DND-41 (cell line): ENCODE results near the gene PRKAR1B.

Experiments used
- CTCF ChIP-seq: IDR thresholded peaks from 2 replicates; pipeline ENCODE4 v1.5.1; 2012; ENCODE audit warnings: borderline replicate concordance, low read length, moderate library complexity, mild to moderate bottlenecking; ENCODE audit not compliant: poor library complexity, severe bottlenecking; ENCODE audit errors: extremely low read depth
- EZH2 ChIP-seq: IDR thresholded peaks from 3 replicates; pipeline ENCODE4 v1.6.1; 2012; ENCODE audit warnings: borderline replicate concordance, low read depth, mild to moderate bottlenecking, moderate library complexity, low read length, inconsistent platforms; ENCODE audit not compliant: severe bottlenecking

GRCh38 chr7:608954-609353 is 118.1 kb downstream of the PRKAR1B start:
- TF ChIP-seq CTCF (no peak), EZH2 (no peak)
